Smooth muscle cell of the brain vasculature (primary cell): ENCODE data around the gene NFKBIL1.
"Not testable (repeated sequence)": the region's sequence is repeated elsewhere in the genome, so short reads cannot be mapped to it uniquely, and the experiment has no call there.

Experiments used
- DNase-seq: peaks from one replicate; pipeline ENCODE4 v3.0.0-alpha.2; 2012; ENCODE audit warnings: low read depth, low spot score

NFKBIL1 gene

DNA sequence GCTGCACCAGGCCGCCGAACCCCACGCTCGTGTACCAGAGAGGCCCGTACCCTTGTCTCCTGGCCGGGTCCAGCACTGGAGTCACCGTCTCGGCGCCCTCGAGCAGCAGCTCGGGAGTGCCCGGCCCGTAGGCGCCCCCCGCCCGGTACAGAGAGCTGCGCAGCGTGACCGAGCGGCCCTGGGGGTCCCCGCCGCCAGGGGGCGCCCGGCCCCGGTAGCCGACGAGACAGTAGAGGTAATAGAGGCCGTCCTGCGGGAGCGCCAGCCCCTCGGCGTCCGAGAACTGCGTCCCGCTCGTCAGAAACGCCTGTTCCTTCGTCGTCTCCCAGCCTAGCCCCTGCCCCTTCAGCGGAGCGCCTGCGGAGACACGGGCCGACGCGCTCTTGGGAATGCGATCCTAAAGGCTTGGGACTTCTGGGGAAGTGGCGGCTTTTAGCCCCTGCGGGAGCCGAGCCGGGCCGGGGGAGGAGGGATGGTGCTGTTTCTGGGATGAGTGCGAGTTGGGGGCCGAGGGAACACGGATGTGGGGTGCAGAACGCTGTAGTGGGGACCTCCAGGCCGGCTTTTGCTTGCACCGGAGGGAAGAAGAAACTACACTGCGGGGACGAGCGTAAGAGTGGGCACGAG is 33.5 kb downstream of the NFKBIL1 start:
- DNase-seq = no peak

DNA sequence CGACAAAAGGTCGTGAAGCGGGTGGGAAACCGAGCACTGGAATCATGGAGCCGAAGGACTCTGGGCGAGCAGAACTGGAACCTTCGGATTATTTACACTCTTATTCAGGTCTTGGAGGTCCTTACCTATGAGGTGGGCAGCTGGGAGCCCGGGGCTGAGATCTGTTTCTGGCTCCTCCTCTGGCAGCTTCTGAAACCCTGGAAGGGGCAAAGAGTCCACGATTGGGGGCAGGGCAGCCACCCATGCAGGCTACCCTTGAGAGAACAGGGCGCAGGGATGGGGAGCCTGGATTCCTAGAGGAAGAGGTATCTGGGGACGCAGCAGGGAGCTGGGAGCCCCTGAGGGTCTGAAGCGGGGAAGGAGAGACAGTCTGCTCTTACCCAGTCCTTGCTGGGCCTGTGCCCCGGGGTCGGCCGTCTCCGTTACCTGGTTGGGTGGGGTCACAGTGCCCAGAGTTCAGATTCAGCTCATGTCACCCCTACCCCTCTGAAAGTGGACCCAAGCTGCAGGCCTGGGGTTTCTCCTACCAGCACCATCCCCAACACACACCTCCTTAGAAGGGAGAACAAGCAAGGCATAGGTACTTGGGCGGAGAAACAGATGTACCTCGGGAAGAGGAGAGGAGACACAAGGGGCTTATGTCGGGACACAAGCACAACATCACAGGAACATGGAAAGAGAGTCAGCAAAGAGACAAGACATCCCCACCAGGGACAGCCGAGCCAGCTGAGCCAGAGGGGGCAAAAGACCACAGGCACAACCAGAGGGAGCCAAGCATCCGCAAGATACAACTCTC is 34.2 kb downstream of the NFKBIL1 start:
- no peak for DNase-seq

GRCh38 chr6:31582230-31582643 is 34.8 kb downstream of the NFKBIL1 start, which contains the start of gene LTB:
TSS of gene LTB (minus strand) at chr6:31582424. CDS start at chr6:31582417, 7 bp downstream.
- no peak for DNase-seq

DNA sequence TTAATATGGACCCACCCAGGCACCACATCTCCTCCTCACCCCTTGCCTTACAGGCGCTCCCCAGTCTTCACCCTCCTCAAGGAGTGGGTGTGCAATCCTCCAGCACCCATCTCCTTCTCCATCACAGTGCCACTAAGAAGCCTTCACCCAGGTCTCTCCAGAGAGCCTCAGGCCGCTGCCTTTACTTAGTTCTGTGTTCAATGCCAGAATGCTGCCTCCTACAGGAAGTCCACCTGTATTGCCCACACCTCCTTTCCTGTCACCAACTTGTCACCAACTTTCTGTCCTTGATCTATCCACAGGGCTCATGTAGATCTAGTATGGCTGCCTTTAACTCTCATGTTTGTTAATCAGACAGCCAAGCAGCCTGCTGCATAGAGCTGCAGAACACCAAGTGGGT is 38.1 kb downstream of the NFKBIL1 start:
- no peak for DNase-seq

GRCh38 chr6:31586008-31586407 is 38.6 kb downstream of the NFKBIL1 start, which contains the start of gene LST1:
TSS of gene LST1 (plus strand) at chr6:31586277. CDS start at chr6:31587300, 1,023 bp downstream.
- DNase-seq = no peak

- no peak for DNase-seq
Measured at GRCh38 chr6:31586599-31587281, 39.3 kb downstream of the NFKBIL1 start.

- no peak for DNase-seq
Measured at GRCh38 chr6:31587791-31588777, 40.7 kb downstream of the NFKBIL1 start.

- DNase-seq = no peak
Measured at GRCh38 chr6:31588871-31589650, 41.7 kb downstream of the NFKBIL1 start.

DNA sequence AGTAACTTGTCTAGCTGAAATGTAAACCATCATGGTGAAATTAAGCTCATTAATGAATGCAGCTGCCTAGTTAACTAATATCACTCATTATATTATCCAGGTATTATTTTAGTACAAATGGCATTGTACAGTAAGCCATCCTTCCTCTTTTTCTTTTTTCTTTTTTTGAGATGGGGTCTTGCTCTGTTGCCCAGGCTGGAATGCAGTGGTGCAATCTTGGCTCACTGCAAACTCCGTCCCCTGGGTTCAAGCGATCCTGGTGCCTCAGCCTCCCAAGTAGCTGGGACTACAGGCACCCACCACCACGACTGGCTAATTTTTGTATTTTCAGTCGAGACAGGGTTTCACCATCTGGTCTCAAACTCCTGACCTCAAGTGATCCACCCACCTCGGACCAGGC is 43.3 kb downstream of the NFKBIL1 start:
- DNase-seq = not testable (repeated sequence)

DNA sequence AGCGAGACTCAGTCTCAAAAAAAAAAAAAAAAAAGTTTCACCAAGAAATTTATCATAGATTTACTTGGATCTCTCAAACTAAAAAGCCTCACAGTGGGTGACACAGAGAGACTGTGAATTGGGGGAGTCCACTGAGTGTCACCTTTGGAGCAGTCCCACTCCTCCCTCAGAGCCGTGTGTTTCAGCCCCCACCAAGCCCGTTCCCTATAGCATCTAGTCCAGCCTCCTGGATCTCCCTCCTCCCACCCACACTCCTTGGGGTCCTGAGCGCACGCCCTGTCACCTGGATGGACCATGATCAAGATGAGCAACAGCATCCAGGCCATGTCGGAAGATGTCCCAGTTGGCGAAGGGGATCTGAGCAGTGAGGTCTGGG is 45.0 kb downstream of the NFKBIL1 start:
- DNase-seq = no peak

DNA sequence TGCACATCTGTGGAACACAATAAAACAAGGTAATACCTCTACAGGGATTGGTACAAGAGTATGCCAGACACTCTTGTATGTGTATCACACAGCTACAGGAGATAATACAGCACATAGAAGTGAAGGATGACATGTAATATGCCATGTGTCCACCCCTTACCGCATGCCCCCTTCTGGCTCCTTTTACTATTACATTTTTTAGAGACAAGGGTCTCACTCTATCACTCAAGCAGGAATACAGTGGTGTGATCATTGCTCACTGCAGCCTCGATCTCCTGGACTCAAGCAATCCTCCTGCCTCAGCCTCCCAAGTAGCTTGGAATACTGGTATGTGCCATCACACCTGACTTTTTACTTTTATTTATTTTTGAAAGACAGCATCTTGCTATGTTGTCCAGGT is 49.6 kb downstream of the NFKBIL1 start:
- DNase-seq = no peak

GRCh38 chr6:31607317-31607716 is 59.9 kb downstream of the NFKBIL1 start:
- DNase-seq = no peak
